MM.1S (cell line): ENCODE measurements around the gene TPSAB1.

Experiments
- DNase-seq: peaks from one replicate; pipeline ENCODE4 v3.0.0-alpha.2; 2015
- H2AFZ ChIP-seq: fragments of 300-600 bp; sonication (generic); 2 replicates; pipeline ENCODE4 v1.6.0; 2016; ENCODE audit warnings: antibody characterized with exemption, low read length
- H3F3A ChIP-seq: fragments of 300-600 bp; sonication (generic); 2 replicates; pipeline ENCODE4 v1.6.1; 2016; ENCODE audit warnings: mild to moderate bottlenecking, antibody characterized with exemption, low read length, moderate library complexity, mixed read lengths; ENCODE audit not compliant: insufficient read depth
- H3K27ac ChIP-seq: fragments of 300-600 bp; sonication (generic); 2 replicates; pipeline ENCODE4 v1.5.1; 2016; ENCODE audit warnings: mild to moderate bottlenecking, low read length
- H3K27me3 ChIP-seq: fragments of 300-600 bp; sonication (generic); replicated peaks from 2 replicates; pipeline ENCODE4 v1.6.0; 2016; ENCODE audit warnings: low read length; ENCODE audit not compliant: insufficient read depth
- H3K36me3 ChIP-seq: fragments of 300-600 bp; sonication (generic); replicated peaks from 2 replicates; pipeline ENCODE4 v1.6.1; 2016; ENCODE audit warnings: mild to moderate bottlenecking, low read length, mixed read lengths; ENCODE audit not compliant: insufficient read depth
- H3K4me1 ChIP-seq: fragments of 300-600 bp; sonication (generic); 2 replicates; pipeline ENCODE4 v1.6.1; 2016; ENCODE audit warnings: low read length, mixed read lengths
- H3K4me2 ChIP-seq: fragments of 300-600 bp; sonication (generic); 2 replicates; pipeline ENCODE4 v1.6.0; 2016; ENCODE audit warnings: low read depth, low read length
- H3K4me3 ChIP-seq: fragments of 300-600 bp; sonication (generic); 2 replicates; pipeline ENCODE4 v1.5.1; 2016; ENCODE audit warnings: low read length, mixed read lengths
- H3K79me2 ChIP-seq: fragments of 300-600 bp; sonication (generic); 2 replicates; pipeline ENCODE4 v1.6.1; 2016; ENCODE audit warnings: mixed run types, low read length, mixed read lengths
- H3K9ac ChIP-seq: fragments of 300-600 bp; sonication (generic); 2 replicates; pipeline ENCODE4 v1.6.1; 2016; ENCODE audit warnings: low read length, mixed read lengths
- H3K9me2 ChIP-seq: fragments of 300-600 bp; sonication (generic); replicated peaks from 2 replicates; pipeline ENCODE4 v1.6.1; 2016; ENCODE audit warnings: mild to moderate bottlenecking, low read length, mixed read lengths; ENCODE audit not compliant: insufficient read depth
- H3K9me3 ChIP-seq: fragments of 300-600 bp; sonication (generic); replicated peaks from 2 replicates; pipeline ENCODE4 v1.6.1; 2016; ENCODE audit warnings: mild to moderate bottlenecking, low read length, mixed read lengths; ENCODE audit not compliant: insufficient read depth
- H4K20me1 ChIP-seq: fragments of 300-600 bp; sonication (generic); 2 replicates; pipeline ENCODE4 v1.6.1; 2016; ENCODE audit warnings: mild to moderate bottlenecking, low read length, moderate library complexity, mixed read lengths; ENCODE audit not compliant: insufficient read depth
- EZH2 ChIP-seq: fragments of 300-600 bp; sonication (generic); optimal IDR thresholded peaks from 2 replicates; pipeline ENCODE3; 2017; ENCODE audit warnings: low read depth, mild to moderate bottlenecking, antibody characterized with exemption, low read length, mixed read lengths
- EZH2phosphoT487 ChIP-seq: fragments of 300-600 bp; sonication (generic); IDR thresholded peaks from 2 replicates; pipeline ENCODE4 v1.6.1; 2018; ENCODE audit warnings: antibody characterized with exemption, low read length
- TF ChIP-seq, protein P1 (sequence below): fragments of 300-600 bp; sonication (generic); IDR thresholded peaks from 2 replicates; pipeline ENCODE4 v1.5.1; 2016; ENCODE audit warnings: antibody characterized with exemption, low read length, mixed read lengths

Gene TPSAB1

DNA sequence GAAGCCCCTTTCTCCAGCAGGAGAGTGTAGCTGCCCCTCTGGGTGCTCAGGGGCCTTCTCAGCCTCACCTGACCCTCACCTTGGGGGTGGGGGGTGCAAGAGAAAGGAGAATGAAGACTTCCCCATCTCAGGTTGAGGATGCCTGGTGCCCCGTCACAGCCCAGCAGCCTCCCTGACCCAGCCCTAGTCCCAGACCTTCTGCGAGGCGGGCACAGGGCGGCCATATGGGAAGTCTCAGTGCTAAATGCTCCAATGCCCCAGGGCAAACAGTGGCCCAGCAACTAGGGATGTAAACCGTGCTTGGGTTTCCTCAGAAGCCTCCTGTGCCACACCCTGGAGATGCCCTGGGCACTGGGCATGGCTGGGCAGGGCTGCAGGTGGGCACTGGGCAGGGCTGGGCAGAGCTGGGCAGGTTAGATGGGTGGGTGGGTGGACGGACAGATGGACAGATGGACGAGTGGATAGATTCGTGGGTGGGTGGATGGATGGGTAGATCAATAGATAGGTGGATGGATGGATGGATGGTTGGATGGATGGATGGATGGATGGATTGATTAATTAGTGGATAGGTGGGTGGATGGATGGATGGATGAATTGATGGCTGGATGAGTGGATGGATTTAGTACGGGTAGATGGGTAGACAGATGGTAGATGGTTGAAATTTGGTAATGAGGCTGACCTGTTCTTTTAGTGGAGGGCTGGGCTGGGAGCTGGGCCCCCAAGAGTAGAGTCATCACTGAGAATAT lies 32.1 kb downstream of the TPSAB1 start:
- H3K4me1 ChIP-seq = peaks cover 14% of the 10 kb centered on the region; the same call in 1 of the 2 replicates
- no peak overlapping the region for H2AFZ ChIP-seq
- H3K9me3 ChIP-seq = no peaks in the 10 kb centered on the region
- H3K27me3 ChIP-seq = peaks cover 86% of the 10 kb centered on the region
- TF ChIP-seq EZH2 (no peak), EZH2phosphoT487 (no peak)
- TF ChIP-seq, protein P1, sequence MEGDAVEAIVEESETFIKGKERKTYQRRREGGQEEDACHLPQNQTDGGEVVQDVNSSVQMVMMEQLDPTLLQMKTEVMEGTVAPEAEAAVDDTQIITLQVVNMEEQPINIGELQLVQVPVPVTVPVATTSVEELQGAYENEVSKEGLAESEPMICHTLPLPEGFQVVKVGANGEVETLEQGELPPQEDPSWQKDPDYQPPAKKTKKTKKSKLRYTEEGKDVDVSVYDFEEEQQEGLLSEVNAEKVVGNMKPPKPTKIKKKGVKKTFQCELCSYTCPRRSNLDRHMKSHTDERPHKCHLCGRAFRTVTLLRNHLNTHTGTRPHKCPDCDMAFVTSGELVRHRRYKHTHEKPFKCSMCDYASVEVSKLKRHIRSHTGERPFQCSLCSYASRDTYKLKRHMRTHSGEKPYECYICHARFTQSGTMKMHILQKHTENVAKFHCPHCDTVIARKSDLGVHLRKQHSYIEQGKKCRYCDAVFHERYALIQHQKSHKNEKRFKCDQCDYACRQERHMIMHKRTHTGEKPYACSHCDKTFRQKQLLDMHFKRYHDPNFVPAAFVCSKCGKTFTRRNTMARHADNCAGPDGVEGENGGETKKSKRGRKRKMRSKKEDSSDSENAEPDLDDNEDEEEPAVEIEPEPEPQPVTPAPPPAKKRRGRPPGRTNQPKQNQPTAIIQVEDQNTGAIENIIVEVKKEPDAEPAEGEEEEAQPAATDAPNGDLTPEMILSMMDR = no peak
- no peak overlapping the region for H3K4me3 ChIP-seq
- no peaks in the 10 kb centered on the region for H3K9me2 ChIP-seq
- no peaks in the 10 kb centered on the region for H3K36me3 ChIP-seq
- no peaks in the 10 kb centered on the region for H3K79me2 ChIP-seq
- no peak overlapping the region for H3K9ac ChIP-seq
- H4K20me1 ChIP-seq = no peaks in the 10 kb centered on the region
- no peak overlapping the region for H3K27ac ChIP-seq
- no peak for DNase-seq
- peak overlapping the region; percentile 43; the same call in 1 of the 2 replicates for H3K4me2 ChIP-seq
- no peaks in the 10 kb centered on the region for H3F3A ChIP-seq

- Histone ChIP-seq H3K79me2 (no peaks in the 10 kb centered on the region), H3K27ac (no peak overlapping the region), H3K36me3 (no peaks in the 10 kb centered on the region), H3K9me2 (no peaks in the 10 kb centered on the region), H4K20me1 (no peaks in the 10 kb centered on the region), H3K4me1 (peaks cover 14% of the 10 kb centered on the region; the same call in 1 of the 2 replicates), H2AFZ (no peak overlapping the region), H3K9me3 (no peaks in the 10 kb centered on the region), H3K27me3 (peaks cover 89% of the 10 kb centered on the region), H3K4me2 (no peak overlapping the region), H3F3A (no peaks in the 10 kb centered on the region), H3K9ac (no peak overlapping the region), H3K4me3 (no peak overlapping the region)
- TF ChIP-seq EZH2phosphoT487 = no peak
- no peak for DNase-seq
Measured at GRCh38 chr16:1273816-1274215, 33.3 kb downstream of the TPSAB1 start.

GRCh38 chr16:1274767-1275166 lies 34.3 kb downstream of the TPSAB1 start:
- no peak for TF ChIP-seq EZH2phosphoT487
- no peak for TF ChIP-seq EZH2
- TF ChIP-seq, protein P1 = no peak

More at GRCh38 chr16:1274767-1275166, 34.3 kb downstream of the TPSAB1 start:
- H3K79me2 ChIP-seq = no peaks in the 10 kb centered on the region
- H4K20me1 ChIP-seq = no peaks in the 10 kb centered on the region
- H3K4me1 ChIP-seq = peaks cover 14% of the 10 kb centered on the region; the same call in 1 of the 2 replicates
- H2AFZ ChIP-seq = no peak overlapping the region
- H3K4me3 ChIP-seq = no peak overlapping the region
- H3K9ac ChIP-seq = no peak overlapping the region
- no peak for DNase-seq
- no peaks in the 10 kb centered on the region for H3F3A ChIP-seq
- H3K4me2 ChIP-seq = no peak overlapping the region
- peaks cover 89% of the 10 kb centered on the region for H3K27me3 ChIP-seq
- H3K9me2 ChIP-seq = no peaks in the 10 kb centered on the region
- no peaks in the 10 kb centered on the region for H3K36me3 ChIP-seq
- H3K9me3 ChIP-seq = no peaks in the 10 kb centered on the region
- no peak overlapping the region for H3K27ac ChIP-seq
